GM12878 (cell line): Measurements from ENCODE around the gene CDH16. TPM values are rescaled to one million over a fixed set of nuclear protein-coding genes. Genes with fewer than 3 reads are reported as not detected.

Experiments used
- ATAC-seq: fragments of 200-7000 bp; cut with Tn5 transposase; 3 replicates; pipeline ENCODE4 v1.9.1; 2020; ENCODE audit warnings: mild to moderate bottlenecking, moderate library complexity
- BruUV-seq: library from RNA; stranded (reverse); fragments of 400-500 nt; replicated peaks from 2 replicates; lab custom pipeline; 2021; lab: Mats Ljungman, UMichigan
- CTCF ChIA-PET: fragments of 300-600 bp; sonication (Branson Sonifier 250); formaldehyde crosslinking; extraction: SDS; loops from one replicate; lab custom pipeline; 2021; ENCODE audit warnings: inconsistent platforms; lab: Yijun Ruan, JAX
- POLR2A ChIA-PET: fragments of 350-600 bp; formaldehyde crosslinking; extraction: SDS; loops from one replicate; lab custom pipeline; 2021; ENCODE audit warnings: inconsistent platforms; lab: Charles Lee
- RAD21 ChIA-PET: fragments of 300-600 bp; sonication (Branson Sonifier 250); formaldehyde crosslinking; loops from one replicate; lab custom pipeline; 2023; ENCODE audit warnings: antibody characterized with exemption; ENCODE audit not compliant: unreplicated experiment; lab: Charles Lee
- SMC1A ChIA-PET: fragments of 300-600 bp; sonication (Branson Sonifier 250); formaldehyde crosslinking; loops from one replicate; lab custom pipeline; 2023; ENCODE audit not compliant: unreplicated experiment, uncharacterized antibody; lab: Charles Lee
- DNase-seq: peaks from one replicate; pipeline ENCODE4 v3.0.0-alpha.2; 2011; ENCODE audit warnings: low read depth, low spot score
- FAIRE-seq: peaks from 3 replicates; lab custom pipeline; 2011; peaks lifted over from hg19 to GRCh38; lab: Jason Lieb, UNC
- H2AFZ ChIP-seq: 2 replicates; pipeline ENCODE4 v1.6.0; 2011; ENCODE audit warnings: low read depth, low read length, control low read depth; ENCODE audit not compliant: control insufficient read depth
- H3K27ac ChIP-seq: 2 replicates; pipeline ENCODE4 v1.5.1; 2011; ENCODE audit warnings: control low read depth; ENCODE audit not compliant: control insufficient read depth, insufficient read depth
- H3K27me3 ChIP-seq, 2 experiments: replicated peaks in 1 of 2; 2 replicates each; pipeline versions ENCODE4 v1.6.0 to v1.6.1; 2011; ENCODE audit warnings: low read length in 1 of 2; ENCODE audit not compliant: control insufficient read depth in 2 of 2, insufficient read depth in 2 of 2
- H3K36me3 ChIP-seq, 2 experiments: 2 replicates each; pipeline ENCODE4 v1.5.1; 2011; ENCODE audit warnings: low read length in 1 of 2; ENCODE audit not compliant: control insufficient read depth in 2 of 2, insufficient read depth in 2 of 2
- H3K4me1 ChIP-seq: 2 replicates; pipeline ENCODE4 v1.6.1; 2011; ENCODE audit warnings: mild to moderate bottlenecking, low read length, moderate library complexity, mixed read lengths; ENCODE audit not compliant: control insufficient read depth, insufficient read depth
- H3K4me2 ChIP-seq: 2 replicates; pipeline ENCODE4 v1.6.0; 2011; ENCODE audit warnings: control low read depth; ENCODE audit not compliant: control insufficient read depth, insufficient read depth
- H3K4me3 ChIP-seq: fragments of 200-600 bp; sonication (generic); 2 replicates; pipeline ENCODE4 v1.5.1; 2016
- H3K79me2 ChIP-seq: 2 replicates; pipeline ENCODE4 v1.6.0; 2011; ENCODE audit warnings: low read length; ENCODE audit not compliant: control insufficient read depth, insufficient read depth
- H3K9ac ChIP-seq: 2 replicates; pipeline ENCODE4 v1.8.0; 2011; ENCODE audit warnings: low read length, control low read depth, mixed read lengths; ENCODE audit not compliant: control insufficient read depth, insufficient read depth
- H3K9me3 ChIP-seq: replicated peaks from 3 replicates; pipeline ENCODE4 v1.5.1; 2011; ENCODE audit warnings: mild to moderate bottlenecking, low read length; ENCODE audit not compliant: control insufficient read depth, insufficient read depth
- H4K20me1 ChIP-seq: 2 replicates; pipeline ENCODE4 v1.6.0; 2011; ENCODE audit not compliant: control insufficient read depth, insufficient read depth
- ASH2L ChIP-seq: fragments of 300-600, 200-600 bp; sonication (generic); IDR thresholded peaks from 2 replicates; pipeline ENCODE4 v1.6.1; 2017; ENCODE audit warnings: low read depth, mild to moderate bottlenecking, borderline replicate concordance
- ESRRA ChIP-seq: IDR thresholded peaks from 2 replicates; pipeline ENCODE4 v1.6.1; 2012; ENCODE audit warnings: mild to moderate bottlenecking, low read length, improper control_type of control experiment
- IKZF1 ChIP-seq: fragments of 450-650 bp; conservative IDR thresholded peaks from 2 replicates; pipeline ENCODE4 v1.6.1; 2017; ENCODE audit warnings: antibody characterized with exemption, mild to moderate bottlenecking
- IRF4 ChIP-seq: IDR thresholded peaks from 2 replicates; pipeline ENCODE4 v1.6.1; 2011; ENCODE audit warnings: low read depth, low read length
- JUND ChIP-seq: IDR thresholded peaks from 2 replicates; pipeline ENCODE4 v1.6.1; 2012; ENCODE audit warnings: low read depth, mild to moderate bottlenecking, low read length, improper control_type of control experiment, moderate library complexity
- MAX ChIP-seq: IDR thresholded peaks from 2 replicates; pipeline ENCODE4 v1.6.1; 2012; ENCODE audit warnings: low read depth, low read length, improper control_type of control experiment
- MEF2A ChIP-seq: IDR thresholded peaks from 2 replicates; pipeline ENCODE4 v1.6.1; 2011; ENCODE audit warnings: low read depth, mild to moderate bottlenecking, low read length, moderate library complexity; ENCODE audit not compliant: insufficient read depth
- NFXL1 ChIP-seq: fragments of 450-650 bp; IDR thresholded peaks from 2 replicates; pipeline ENCODE4 v1.6.1; 2017; ENCODE audit warnings: antibody characterized with exemption, mild to moderate bottlenecking, borderline replicate concordance
- NR2F1 ChIP-seq: fragments of 450-650 bp; conservative IDR thresholded peaks from 2 replicates; pipeline ENCODE4 v1.6.1; 2017; ENCODE audit warnings: mild to moderate bottlenecking
- PAX5 ChIP-seq: IDR thresholded peaks from 2 replicates; pipeline ENCODE4 v1.6.1; 2011; ENCODE audit warnings: low read depth, low read length, borderline replicate concordance
- POLR2A ChIP-seq: IDR thresholded peaks from 2 replicates; pipeline ENCODE4 v1.6.1; 2011; ENCODE audit warnings: low read depth, mild to moderate bottlenecking, low read length
- RBBP5 ChIP-seq: fragments of 200-600 bp; sonication (generic); conservative IDR thresholded peaks from 2 replicates; pipeline ENCODE4 v1.6.1; 2016
- RELA ChIP-seq: fragments of 450-650 bp; IDR thresholded peaks from 2 replicates; pipeline ENCODE4 v1.8.0; 2014; ENCODE audit warnings: borderline replicate concordance; ENCODE audit not compliant: partially characterized antibody
- SMAD5 ChIP-seq: IDR thresholded peaks from 2 replicates; pipeline ENCODE4 v1.6.1; 2016; ENCODE audit warnings: antibody characterized with exemption, low read depth
- SMARCA5 ChIP-seq: fragments of 450-650 bp; IDR thresholded peaks from 2 replicates; pipeline ENCODE4 v1.6.1; 2017; ENCODE audit warnings: mild to moderate bottlenecking
- SMC3 ChIP-seq: IDR thresholded peaks from 2 replicates; pipeline ENCODE4 v1.6.1; 2011; ENCODE audit warnings: low read length, improper control_type of control experiment, borderline replicate concordance
- STAT3 ChIP-seq: IDR thresholded peaks from 2 replicates; pipeline ENCODE4 v1.6.1; 2011; ENCODE audit warnings: low read depth, low read length, improper control_type of control experiment
- USF2 ChIP-seq: IDR thresholded peaks from 2 replicates; pipeline ENCODE4 v1.6.1; 2011; ENCODE audit warnings: low read depth, low read length, improper control_type of control experiment, borderline replicate concordance
- ZNF24 ChIP-seq: fragments of 450-650 bp; IDR thresholded peaks from 2 replicates; pipeline ENCODE4 v1.6.1; 2017; ENCODE audit warnings: antibody characterized with exemption, mild to moderate bottlenecking
- ZNF687 ChIP-seq: fragments of 450-650 bp; IDR thresholded peaks from 2 replicates; pipeline ENCODE4 v1.6.1; 2017; ENCODE audit warnings: mild to moderate bottlenecking, moderate library complexity
- ZSCAN29 ChIP-seq: fragments of 450-650 bp; IDR thresholded peaks from 2 replicates; pipeline ENCODE4 v1.6.1; 2017; ENCODE audit warnings: mild to moderate bottlenecking, moderate library complexity
- WGBS: methylation state at CpG from one replicate; pipeline ENCODE4 v1.1.6; 2016; ENCODE audit warnings: low lambda C conversion rate; ENCODE audit not compliant: insufficient replicate concordance, insufficient coverage; ENCODE audit errors: missing lambda C conversion rate; 5-methylcytosine and 5-hydroxymethylcytosine counted together
- in situ Hi-C: fragments of 300-500 bp; cut with MboI; formaldehyde crosslinking; loops from 9 replicates; pipeline ENCODE4 v1.14.3; 2018; ENCODE audit warnings: mixed read lengths
- intact Hi-C: fragments of 100-400 bp; cut with micrococcal nuclease; formaldehyde crosslinking; loops from one replicate; pipeline ENCODE4 v1.14.2; 2022; ENCODE audit not compliant: unreplicated experiment
- polyA plus RNA-seq, 11 experiments: library from polyadenylated mRNA; depleted of rRNA in 4 of 11; unstranded in 6 of 11; stranded (reverse) in 5 of 11; fragments of >200 nt; fragmentation: Nextera tagmentation in 4 of 11; fragmentation: Illumina TruSeq in 1 of 11; extraction: Ambion mirVana in 4 of 11; extraction: Trizol in 1 of 11; gene quantifications; 1 replicate in 1 of 11; 2 replicates in 10 of 11; pipeline versions ENCODE4 v1.2.1 to v1.2.3, GENCODE V29; 2011 to 2016; ENCODE audit warnings: inconsistent platforms in 2 of 11, missing spikeins in 2 of 11, low read depth in 1 of 11
- total RNA-seq, 4 experiments: library from RNA; depleted of rRNA in 3 of 4; stranded (reverse); fragments of >200 nt in 3 of 4; fragmentation: Illumina TruSeq in 1 of 4; extraction: Trizol in 1 of 4; gene quantifications; 2 replicates each; pipeline versions ENCODE4 v1.2.1 to v1.2.3, GENCODE V29; 2013 to 2021

CDH16 gene
- total and polyA plus RNA-seq, 10 of the 15 experiments (the other 5 are each of a cell fraction or from before 2014, with no cell fraction given): 0.05 TPM; not detected in 9

- CTCF ChIA-PET: interaction anchor here (0.8 to 1.3 kb wide), 4 partner anchors 14 to 66 kb away, joined by 3 to 4 read pairs (median 3); no protein-coding TSS in a partner anchor
- no TSS peak for BruUV-seq
- no peak for TF ChIP-seq STAT3
- TF ChIP-seq SMAD5: peak; percentile 79
- TF ChIP-seq PAX5: peak; percentile 56; the same call in 1 of the 2 replicates
- TF ChIP-seq POLR2A: peak; percentile 98
- TF ChIP-seq NFXL1: no peak
- TF ChIP-seq JUND: no peak
- TF ChIP-seq ASH2L: 0 out of 2 replicates have a peak, but pooled peaks have one; percentile 27
- TF ChIP-seq ESRRA: no peak
- no peak for TF ChIP-seq USF2
- no peak for TF ChIP-seq ZNF24
- TF ChIP-seq MEF2A: 0 out of 2 replicates have a peak, but pooled peaks have one; percentile 30
- TF ChIP-seq ZNF687: peak; percentile 55; the same call in 1 of the 2 replicates
- TF ChIP-seq IKZF1: peak; percentile 91
- peak; percentile 86; the same call in 1 of the 2 replicates for TF ChIP-seq SMARCA5
- TF ChIP-seq SMC3: 0 out of 2 replicates have a peak, but pooled peaks have one; percentile 9
- no peak for TF ChIP-seq RELA
- TF ChIP-seq NR2F1: no peak; the same call in 1 of the 2 replicates
- 0 out of 2 replicates have a peak, but pooled peaks have one; percentile 2 for TF ChIP-seq IRF4
- no peak for TF ChIP-seq RBBP5
- no peak for TF ChIP-seq ZSCAN29
- peak; percentile 20; the same call in 1 of the 2 replicates for TF ChIP-seq MAX
Measured at GRCh38 chr16:66934138-66934838, 15.6 kb upstream of the CDH16 start, which contains the start of gene CIAO2B. TSS of gene CIAO2B (minus strand) at chr16:66934402. CDS start at chr16:66934364, 38 bp downstream.

More at GRCh38 chr16:66934138-66934838, 15.6 kb upstream of the CDH16 start, which contains the start of gene CIAO2B:
- H3K4me2 ChIP-seq: peak within 1 kb of the TSS; percentile 95
- FAIRE-seq: peak; percentile 80
- peak; percentile 88 for ATAC-seq
- peak within 1 kb of the TSS; percentile 78 for H3K4me3 ChIP-seq
- H3K4me1 ChIP-seq: peaks cover 7% of the 10 kb centered on the region
- peak within 1 kb of the TSS; percentile 94 for H3K27ac ChIP-seq
- peaks cover 33% of the 10 kb centered on the region for H3K79me2 ChIP-seq
- H3K27me3 ChIP-seq: no peaks in the 10 kb centered on the region
- ChIA-PET SMC1A (no interaction called here), POLR2A (interaction anchor here (0.5 kb wide), 1 partner anchor 205 kb away, joined by 5 read pairs; no protein-coding TSS in a partner anchor), RAD21 (interaction anchor here (0.6 to 1.0 kb wide), 2 partner anchors 23 to 251 kb away, joined by 3 read pairs; no protein-coding TSS in a partner anchor)
- intact Hi-C loops (no loop called here), in situ Hi-C loops (loop anchor here (10.0 kb wide), 1 partner anchor 61 kb away; no protein-coding TSS in a partner anchor)
- H4K20me1 ChIP-seq: no peaks in the 10 kb centered on the region
- DNase-seq: peak; percentile 47
- under 1% methylated on average over 52 of the region's 76 CpGs for WGBS
- H3K36me3 ChIP-seq: peaks cover 0 to 3% of the 10 kb centered on the region in 2 experiments; a peak in 1 of 4 replicates
- H3K9ac ChIP-seq: peak within 1 kb of the TSS; percentile 94
- H2AFZ ChIP-seq: peak within 1 kb of the TSS; percentile 87
- no peaks in the 10 kb centered on the region for H3K9me3 ChIP-seq
